Upper lobe of right lung (tissue), 1 donor: ENCODE results near the gene CHRD. TPM values are rescaled to one million over a fixed set of nuclear protein-coding genes. Genes with fewer than 3 reads are reported as not detected.

Source experiments
- ATAC-seq: fragments of 200-7000 bp; cut with Tn5 transposase; one replicate; pipeline ENCODE4 v1.9.1; 2020; ENCODE audit warnings: mild to moderate bottlenecking, moderate library complexity
- DNase-seq: peaks from one replicate; pipeline ENCODE4 v3.0.0-alpha.2; 2020
- H3K27ac ChIP-seq: fragments of 200-600 bp; one replicate; pipeline ENCODE4 v1.8.0; 2022
- H3K27me3 ChIP-seq: fragments of 200-600 bp; one replicate; pipeline ENCODE4 v1.8.0; 2022; ENCODE audit warnings: mild to moderate bottlenecking
- H3K36me3 ChIP-seq: fragments of 200-600 bp; one replicate; pipeline ENCODE4 v1.8.0; 2022
- H3K4me1 ChIP-seq: fragments of 200-600 bp; one replicate; pipeline ENCODE4 v1.8.0; 2022
- H3K4me3 ChIP-seq: fragments of 200-600 bp; one replicate; pipeline ENCODE4 v1.8.0; 2022; ENCODE audit warnings: mild to moderate bottlenecking
- H3K9me3 ChIP-seq: fragments of 200-600 bp; one replicate; pipeline ENCODE4 v1.8.0; 2022
- intact Hi-C: fragments of 100-400 bp; cut with DNase I; formaldehyde crosslinking; loops from one replicate; pipeline ENCODE4 v1.11.0; 2022
- total RNA-seq: library from RNA; stranded (reverse); fragmentation: NEBNext Ultra II Directional; extraction: Animal tissue kit (Norgen Biotek cat#: 25700); gene quantifications from one replicate; pipeline ENCODE4 v1.2.1, GENCODE V29; 2021
- TF ChIP-seq, protein P1 (sequence below): fragments of 200-600 bp; IDR thresholded peaks from one replicate; pipeline ENCODE4 v1.8.0; 2022; ENCODE audit warnings: antibody characterized with exemption
- donor health status: DM: no; HTN: yes; CAD: no; lungs with severe emphysema.

Gene CHRD
- total RNA-seq, 1 donor from 2014 or later = 5.3 TPM

DNA sequence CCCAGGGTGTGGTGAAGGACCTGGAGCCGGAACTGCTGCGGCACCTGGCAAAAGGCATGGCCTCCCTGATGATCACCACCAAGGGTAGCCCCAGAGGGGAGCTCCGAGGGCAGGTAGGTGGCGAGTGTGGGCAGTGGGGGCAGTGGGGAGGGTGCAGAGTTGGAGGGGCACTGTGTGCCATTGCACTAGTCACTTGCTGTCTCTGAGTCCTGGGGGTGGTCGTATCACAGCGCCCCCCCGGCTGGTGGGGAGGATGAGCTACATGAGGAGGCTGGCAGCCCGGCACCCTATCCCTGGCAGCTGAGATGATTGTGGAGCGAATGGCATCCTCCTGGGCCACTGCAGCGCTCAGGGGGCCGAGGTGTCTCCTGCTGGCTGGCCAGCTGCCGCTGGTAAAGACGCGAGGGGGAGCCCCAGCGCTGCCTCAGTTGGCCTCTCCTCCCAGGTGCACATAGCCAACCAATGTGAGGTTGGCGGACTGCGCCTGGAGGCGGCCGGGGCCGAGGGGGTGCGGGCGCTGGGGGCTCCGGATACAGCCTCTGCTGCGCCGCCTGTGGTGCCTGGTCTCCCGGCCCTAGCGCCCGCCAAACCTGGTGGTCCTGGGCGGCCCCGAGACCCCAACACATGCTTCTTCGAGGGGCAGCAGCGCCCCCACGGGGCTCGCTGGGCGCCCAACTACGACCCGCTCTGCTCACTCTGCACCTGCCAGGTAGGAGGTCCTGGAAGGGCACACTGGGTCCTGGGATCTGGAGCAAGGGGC lies 6.4 kb downstream of the CHRD start:
- no peaks in the 10 kb centered on the region for H3K9me3 ChIP-seq
- TF ChIP-seq, protein P1, sequence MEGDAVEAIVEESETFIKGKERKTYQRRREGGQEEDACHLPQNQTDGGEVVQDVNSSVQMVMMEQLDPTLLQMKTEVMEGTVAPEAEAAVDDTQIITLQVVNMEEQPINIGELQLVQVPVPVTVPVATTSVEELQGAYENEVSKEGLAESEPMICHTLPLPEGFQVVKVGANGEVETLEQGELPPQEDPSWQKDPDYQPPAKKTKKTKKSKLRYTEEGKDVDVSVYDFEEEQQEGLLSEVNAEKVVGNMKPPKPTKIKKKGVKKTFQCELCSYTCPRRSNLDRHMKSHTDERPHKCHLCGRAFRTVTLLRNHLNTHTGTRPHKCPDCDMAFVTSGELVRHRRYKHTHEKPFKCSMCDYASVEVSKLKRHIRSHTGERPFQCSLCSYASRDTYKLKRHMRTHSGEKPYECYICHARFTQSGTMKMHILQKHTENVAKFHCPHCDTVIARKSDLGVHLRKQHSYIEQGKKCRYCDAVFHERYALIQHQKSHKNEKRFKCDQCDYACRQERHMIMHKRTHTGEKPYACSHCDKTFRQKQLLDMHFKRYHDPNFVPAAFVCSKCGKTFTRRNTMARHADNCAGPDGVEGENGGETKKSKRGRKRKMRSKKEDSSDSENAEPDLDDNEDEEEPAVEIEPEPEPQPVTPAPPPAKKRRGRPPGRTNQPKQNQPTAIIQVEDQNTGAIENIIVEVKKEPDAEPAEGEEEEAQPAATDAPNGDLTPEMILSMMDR = no peak
- intact Hi-C loops = no loop called here
- H3K4me3 ChIP-seq = no peak overlapping the region
- H3K27ac ChIP-seq = no peak overlapping the region
- peaks cover 4% of the 10 kb centered on the region for H3K4me1 ChIP-seq
- DNase-seq = no peak
- ATAC-seq = no peak
- H3K27me3 ChIP-seq = peaks cover 7% of the 10 kb centered on the region
- no peaks in the 10 kb centered on the region for H3K36me3 ChIP-seq

DNA sequence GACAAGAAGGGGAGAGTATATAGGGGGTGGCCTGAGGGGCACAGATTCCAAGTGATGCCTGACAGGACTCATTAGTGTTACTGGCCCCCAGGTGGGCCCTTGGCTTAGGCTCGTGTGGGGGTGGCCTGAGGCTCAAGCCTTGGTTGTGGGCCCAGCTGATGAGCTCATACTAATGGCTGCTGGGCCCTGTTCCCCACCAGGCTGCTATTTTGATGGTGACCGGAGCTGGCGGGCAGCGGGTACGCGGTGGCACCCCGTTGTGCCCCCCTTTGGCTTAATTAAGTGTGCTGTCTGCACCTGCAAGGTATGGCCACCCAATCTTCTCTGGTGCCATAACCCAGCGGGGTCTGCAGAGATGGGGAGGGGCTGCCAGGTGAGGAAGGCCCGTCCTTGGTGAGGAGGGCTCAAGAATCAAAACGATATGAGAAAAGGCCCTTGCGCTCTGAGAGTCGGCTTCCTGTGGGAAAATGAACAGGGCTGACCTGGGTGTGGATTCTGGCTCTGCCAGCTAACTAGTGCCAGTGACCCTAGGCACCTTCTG lies 7.4 kb downstream of the CHRD start:
- Histone ChIP-seq H3K27me3 (peaks cover 1% of the 10 kb centered on the region), H3K36me3 (no peaks in the 10 kb centered on the region), H3K4me3 (no peak overlapping the region), H3K27ac (no peak overlapping the region), H3K4me1 (no peaks in the 10 kb centered on the region), H3K9me3 (no peaks in the 10 kb centered on the region)
- intact Hi-C loops = no loop called here
- ATAC-seq (no peak), DNase-seq (no peak)
- TF ChIP-seq, protein P1 = no peak

DNA sequence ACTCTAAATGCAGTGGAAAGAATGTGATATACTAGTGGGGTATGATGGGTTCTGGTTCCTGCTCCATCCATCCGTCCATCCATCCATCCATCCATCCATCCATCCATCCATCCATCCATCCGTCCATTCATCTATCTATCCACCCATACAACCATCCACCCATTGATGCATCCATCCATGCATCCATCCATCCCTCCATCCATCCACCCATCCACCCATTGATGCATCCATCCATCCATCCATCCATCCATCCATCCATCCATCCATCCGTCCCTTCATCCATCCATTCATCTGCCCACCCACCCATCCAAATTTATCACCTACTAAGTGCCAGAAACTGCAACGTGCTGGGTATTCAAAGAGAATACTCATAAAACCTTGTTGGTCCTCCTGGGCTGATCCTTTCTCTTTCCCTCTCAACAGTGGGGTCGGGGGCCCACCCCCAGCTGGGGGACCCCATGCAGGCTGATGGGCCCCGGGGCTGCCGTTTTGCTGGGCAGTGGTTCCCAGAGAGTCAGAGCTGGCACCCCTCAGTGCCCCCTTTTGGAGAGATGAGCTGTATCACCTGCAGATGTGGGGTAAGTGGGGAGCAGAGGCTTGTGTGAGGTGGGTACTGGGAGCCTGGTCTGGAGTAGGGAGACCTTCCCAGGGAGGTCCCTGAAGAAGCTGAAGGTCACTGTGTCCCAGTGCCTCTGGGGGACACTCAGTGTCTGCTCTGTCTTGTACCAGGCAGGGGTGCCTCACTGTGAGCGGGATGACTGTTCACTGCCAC lies 8.5 kb downstream of the CHRD start:
- TF ChIP-seq, protein P1 = no peak
- H3K27me3 ChIP-seq = no peaks in the 10 kb centered on the region
- DNase-seq = no peak
- no peak overlapping the region for H3K4me3 ChIP-seq
- no peaks in the 10 kb centered on the region for H3K9me3 ChIP-seq
- no peak for ATAC-seq
- no peaks in the 10 kb centered on the region for H3K4me1 ChIP-seq
- no peak overlapping the region for H3K27ac ChIP-seq
- H3K36me3 ChIP-seq = no peaks in the 10 kb centered on the region
- intact Hi-C loops = no loop called here

DNA sequence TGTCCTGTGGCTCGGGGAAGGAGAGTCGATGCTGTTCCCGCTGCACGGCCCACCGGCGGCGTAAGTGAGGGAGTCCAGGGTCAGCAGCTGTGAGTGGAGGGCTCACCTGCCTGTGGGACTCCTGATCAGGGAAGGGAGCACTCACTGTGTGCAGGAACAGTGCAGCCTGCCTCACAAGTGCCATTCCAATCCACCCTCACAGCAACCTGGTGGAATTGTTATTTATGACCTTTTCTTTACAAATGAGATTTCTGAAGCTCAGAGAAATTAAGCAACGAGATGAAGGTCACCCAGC lies 9.0 kb downstream of the CHRD start:
- no peak for DNase-seq
- Histone ChIP-seq H3K36me3 (no peaks in the 10 kb centered on the region), H3K4me3 (no peak overlapping the region), H3K9me3 (no peaks in the 10 kb centered on the region), H3K27ac (no peak overlapping the region), H3K4me1 (no peaks in the 10 kb centered on the region), H3K27me3 (no peaks in the 10 kb centered on the region)
- no peak for ATAC-seq
- TF ChIP-seq, protein P1 = no peak
- intact Hi-C loops = no loop called here

DNA sequence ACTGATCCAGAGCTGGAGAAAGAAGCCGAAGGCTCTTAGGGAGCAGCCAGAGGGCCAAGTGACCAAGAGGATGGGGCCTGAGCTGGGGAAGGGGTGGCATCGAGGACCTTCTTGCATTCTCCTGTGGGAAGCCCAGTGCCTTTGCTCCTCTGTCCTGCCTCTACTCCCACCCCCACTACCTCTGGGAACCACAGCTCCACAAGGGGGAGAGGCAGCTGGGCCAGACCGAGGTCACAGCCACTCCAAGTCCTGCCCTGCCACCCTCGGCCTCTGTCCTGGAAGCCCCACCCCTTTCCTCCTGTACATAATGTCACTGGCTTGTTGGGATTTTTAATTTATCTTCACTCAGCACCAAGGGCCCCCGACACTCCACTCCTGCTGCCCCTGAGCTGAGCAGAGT lies 9.5 kb downstream of the CHRD start:
- no peak overlapping the region for H3K4me3 ChIP-seq
- ATAC-seq (no peak), DNase-seq (no peak)
- TF ChIP-seq, protein P1 = no peak
- H3K9me3 ChIP-seq = no peaks in the 10 kb centered on the region
- no peaks in the 10 kb centered on the region for H3K36me3 ChIP-seq
- no peaks in the 10 kb centered on the region for H3K27me3 ChIP-seq
- H3K4me1 ChIP-seq = no peaks in the 10 kb centered on the region
- no peak overlapping the region for H3K27ac ChIP-seq
- intact Hi-C loops = no loop called here
